Neural cell (in vitro differentiated cells): ENCODE data around the gene UBE2F. TPM values are rescaled to one million over a fixed set of nuclear protein-coding genes. Genes with fewer than 3 reads are reported as not detected.

Source experiments
- H2AFZ ChIP-seq: fragments of 200-600, 300-800 bp; sonication (generic), shearing (Covaris generic); 2 replicates; pipeline ENCODE4 v1.6.0; 2014; ENCODE audit warnings: low read depth, mild to moderate bottlenecking, antibody characterized with exemption, low read length, moderate library complexity
- H3F3A ChIP-seq: fragments of 200-600 bp; shearing (Covaris generic); 2 replicates; pipeline ENCODE4 v1.6.1; 2016; ENCODE audit warnings: mild to moderate bottlenecking, moderate library complexity, mixed read lengths, antibody characterized with exemption, low read length; ENCODE audit not compliant: insufficient read depth, poor library complexity, severe bottlenecking
- H3K27ac ChIP-seq: fragments of 200-600, 300-800 bp; sonication (generic), shearing (Covaris generic); 2 replicates; pipeline ENCODE4 v1.5.1; 2014; ENCODE audit warnings: mild to moderate bottlenecking, low read length, moderate library complexity
- H3K27me3 ChIP-seq: fragments of 300-800, 200-600 bp; sonication (generic), shearing (Covaris generic); 2 replicates; pipeline ENCODE4 v1.6.0; 2014; ENCODE audit warnings: mild to moderate bottlenecking, low read depth, low read length, moderate library complexity; ENCODE audit not compliant: insufficient read depth
- H3K36me3 ChIP-seq: fragments of 300-800, 200-600 bp; sonication (generic), shearing (Covaris generic); 2 replicates; pipeline ENCODE4 v1.5.1; 2014; ENCODE audit warnings: mild to moderate bottlenecking, antibody characterized with exemption, low read length, moderate library complexity; ENCODE audit not compliant: insufficient read depth
- H3K4me2 ChIP-seq: fragments of 300-800, 200-600 bp; sonication (generic), shearing (Covaris generic); 2 replicates; pipeline ENCODE4 v1.6.0; 2014; ENCODE audit warnings: mild to moderate bottlenecking, low read length
- H3K4me3 ChIP-seq: fragments of 300-800, 200-600 bp; sonication (generic), shearing (Covaris generic); 2 replicates; pipeline ENCODE4 v1.5.1; 2014; ENCODE audit warnings: mild to moderate bottlenecking, low read length, moderate library complexity
- H3K79me2 ChIP-seq: fragments of 200-600 bp; shearing (Covaris generic); replicated peaks from 2 replicates; pipeline ENCODE4 v1.6.0; 2014; ENCODE audit warnings: mild to moderate bottlenecking, low read length, moderate library complexity; ENCODE audit not compliant: insufficient read depth
- H3K9ac ChIP-seq: fragments of 300-800, 200-600 bp; sonication (generic), shearing (Covaris generic); 2 replicates; pipeline ENCODE4 v1.6.1; 2016; ENCODE audit warnings: mild to moderate bottlenecking, low read length, mixed read lengths
- H3K9me2 ChIP-seq: fragments of 200-600 bp; shearing (Covaris generic); 2 replicates; pipeline ENCODE4 v1.6.1; 2016; ENCODE audit warnings: mild to moderate bottlenecking, low read length, mixed read lengths; ENCODE audit not compliant: insufficient read depth
- H3K9me3 ChIP-seq: fragments of 200-600, 300-800 bp; sonication (generic), shearing (Covaris generic); 2 replicates; pipeline ENCODE4 v1.6.1; 2016; ENCODE audit warnings: mild to moderate bottlenecking, mixed run types, low read length, moderate library complexity, mixed read lengths
- H4K20me1 ChIP-seq: fragments of 200-600 bp; shearing (Covaris generic); 2 replicates; pipeline ENCODE4 v1.6.1; 2016; ENCODE audit warnings: mild to moderate bottlenecking, mixed run types; ENCODE audit not compliant: insufficient read depth
- CTCF ChIP-seq: fragments of 450-650 bp; IDR thresholded peaks from 2 replicates; pipeline ENCODE4 v1.5.1; 2014; ENCODE audit warnings: antibody characterized with exemption, mild to moderate bottlenecking, moderate library complexity; ENCODE audit not compliant: poor library complexity, severe bottlenecking
- EP300 ChIP-seq: fragments of 450-650 bp; conservative IDR thresholded peaks from 2 replicates; pipeline ENCODE4 v1.6.1; 2014; ENCODE audit warnings: antibody characterized with exemption, mild to moderate bottlenecking, moderate library complexity; ENCODE audit not compliant: poor library complexity, severe bottlenecking
- EZH2 ChIP-seq: fragments of 200-600, 300-800 bp; shearing (Covaris generic), sonication (generic); IDR thresholded peaks from 2 replicates; pipeline ENCODE4 v1.6.1; 2014; ENCODE audit warnings: antibody characterized with exemption, low read length, borderline replicate concordance, mild to moderate bottlenecking; ENCODE audit not compliant: insufficient read depth, poor library complexity, severe bottlenecking
- MXI1 ChIP-seq: fragments of 450-650 bp; conservative IDR thresholded peaks from 2 replicates; pipeline ENCODE4 v1.6.1; 2014; ENCODE audit warnings: antibody characterized with exemption, mild to moderate bottlenecking; ENCODE audit not compliant: poor library complexity, severe bottlenecking
- POLR2AphosphoS5 ChIP-seq: IDR thresholded peaks from 2 replicates; pipeline ENCODE4 v1.6.1; 2012
- RAD21 ChIP-seq: fragments of 450-650 bp; conservative IDR thresholded peaks from 2 replicates; pipeline ENCODE4 v1.6.1; 2014; ENCODE audit warnings: antibody characterized with exemption, mild to moderate bottlenecking, moderate library complexity
- REST ChIP-seq: IDR thresholded peaks from 2 replicates; pipeline ENCODE4 v1.6.1; 2012; ENCODE audit warnings: borderline replicate concordance
- SMC3 ChIP-seq: fragments of 450-650 bp; conservative IDR thresholded peaks from 2 replicates; pipeline ENCODE4 v1.6.1; 2014; ENCODE audit warnings: antibody characterized with exemption, mild to moderate bottlenecking, moderate library complexity; ENCODE audit not compliant: poor library complexity
- TAF1 ChIP-seq: IDR thresholded peaks from 2 replicates; pipeline ENCODE4 v1.6.1; 2012; ENCODE audit warnings: low read depth
- polyA plus RNA-seq: library from polyadenylated mRNA; depleted of rRNA; stranded (reverse); fragments of >200 nt; gene quantifications from 2 replicates; pipeline ENCODE4 v1.2.3, GENCODE V29; 2014

UBE2F gene
- polyA plus RNA-seq, 1 donor from 2014 or later = 65.7 TPM

GRCh38 chr2:237971661-237972060 is 4.8 kb downstream of the UBE2F start:
- Histone ChIP-seq H3K9ac (no peak overlapping the region), H3K4me2 (no peak overlapping the region), H3F3A (no peaks in the 10 kb centered on the region), H3K36me3 (no peaks in the 10 kb centered on the region), H3K27ac (no peak overlapping the region), H3K27me3 (no peaks in the 10 kb centered on the region), H4K20me1 (no peaks in the 10 kb centered on the region), H2AFZ (no peak overlapping the region), H3K79me2 (peaks cover 57% of the 10 kb centered on the region), H3K4me3 (no peak overlapping the region), H3K9me3 (no peaks in the 10 kb centered on the region), H3K9me2 (no peaks in the 10 kb centered on the region)
- TF ChIP-seq SMC3 (no peak), TAF1 (no peak), EZH2 (no peak), RAD21 (no peak), REST (no peak), MXI1 (no peak), POLR2AphosphoS5 (no peak), EP300 (no peak), CTCF (no peak)

- H3K4me2 ChIP-seq = no peak overlapping the region
- no peaks in the 10 kb centered on the region for H3K36me3 ChIP-seq
- H4K20me1 ChIP-seq = no peaks in the 10 kb centered on the region
- no peaks in the 10 kb centered on the region for H3K9me2 ChIP-seq
- H3K4me3 ChIP-seq = no peak overlapping the region
- H3K27ac ChIP-seq = no peak overlapping the region
- no peaks in the 10 kb centered on the region for H3K27me3 ChIP-seq
- no peak overlapping the region for H2AFZ ChIP-seq
- TF ChIP-seq SMC3 (no peak), EZH2 (no peak), CTCF (no peak), REST (no peak), MXI1 (no peak), TAF1 (no peak), POLR2AphosphoS5 (no peak), RAD21 (no peak), EP300 (no peak)
- no peaks in the 10 kb centered on the region for H3F3A ChIP-seq
- no peak overlapping the region for H3K9ac ChIP-seq
- H3K79me2 ChIP-seq = peaks cover 57% of the 10 kb centered on the region
- H3K9me3 ChIP-seq = no peaks in the 10 kb centered on the region
These were observed 5.4 kb downstream of the UBE2F start for GRCh38 chr2:237972211-237972610.
